Epithelial cell of esophagus (primary cell): ENCODE measurements around the gene RPS6KA2.

Experiments
- DNase-seq: peaks from one replicate; pipeline ENCODE4 v3.0.0; 2010; ENCODE audit warnings: low read depth
- H3K4me3 ChIP-seq: 2 replicates; pipeline ENCODE4 v1.5.1; 2011; ENCODE audit warnings: mild to moderate bottlenecking, low read length, control low read depth
- TF ChIP-seq, protein P1 (sequence below): IDR thresholded peaks from 2 replicates; pipeline ENCODE4 v1.5.1; 2011; ENCODE audit warnings: low read depth, mild to moderate bottlenecking, low read length, control low read depth, inconsistent platforms; ENCODE audit not compliant: insufficient read depth; ENCODE audit errors: missing control alignments

The RPS6KA2 gene

GRCh38 chr6:166417285-166417691, 209.8 kb downstream of the RPS6KA2 start:
- DNase-seq, result no peak
- TF ChIP-seq, protein P1, sequence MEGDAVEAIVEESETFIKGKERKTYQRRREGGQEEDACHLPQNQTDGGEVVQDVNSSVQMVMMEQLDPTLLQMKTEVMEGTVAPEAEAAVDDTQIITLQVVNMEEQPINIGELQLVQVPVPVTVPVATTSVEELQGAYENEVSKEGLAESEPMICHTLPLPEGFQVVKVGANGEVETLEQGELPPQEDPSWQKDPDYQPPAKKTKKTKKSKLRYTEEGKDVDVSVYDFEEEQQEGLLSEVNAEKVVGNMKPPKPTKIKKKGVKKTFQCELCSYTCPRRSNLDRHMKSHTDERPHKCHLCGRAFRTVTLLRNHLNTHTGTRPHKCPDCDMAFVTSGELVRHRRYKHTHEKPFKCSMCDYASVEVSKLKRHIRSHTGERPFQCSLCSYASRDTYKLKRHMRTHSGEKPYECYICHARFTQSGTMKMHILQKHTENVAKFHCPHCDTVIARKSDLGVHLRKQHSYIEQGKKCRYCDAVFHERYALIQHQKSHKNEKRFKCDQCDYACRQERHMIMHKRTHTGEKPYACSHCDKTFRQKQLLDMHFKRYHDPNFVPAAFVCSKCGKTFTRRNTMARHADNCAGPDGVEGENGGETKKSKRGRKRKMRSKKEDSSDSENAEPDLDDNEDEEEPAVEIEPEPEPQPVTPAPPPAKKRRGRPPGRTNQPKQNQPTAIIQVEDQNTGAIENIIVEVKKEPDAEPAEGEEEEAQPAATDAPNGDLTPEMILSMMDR, result no peak

DNA sequence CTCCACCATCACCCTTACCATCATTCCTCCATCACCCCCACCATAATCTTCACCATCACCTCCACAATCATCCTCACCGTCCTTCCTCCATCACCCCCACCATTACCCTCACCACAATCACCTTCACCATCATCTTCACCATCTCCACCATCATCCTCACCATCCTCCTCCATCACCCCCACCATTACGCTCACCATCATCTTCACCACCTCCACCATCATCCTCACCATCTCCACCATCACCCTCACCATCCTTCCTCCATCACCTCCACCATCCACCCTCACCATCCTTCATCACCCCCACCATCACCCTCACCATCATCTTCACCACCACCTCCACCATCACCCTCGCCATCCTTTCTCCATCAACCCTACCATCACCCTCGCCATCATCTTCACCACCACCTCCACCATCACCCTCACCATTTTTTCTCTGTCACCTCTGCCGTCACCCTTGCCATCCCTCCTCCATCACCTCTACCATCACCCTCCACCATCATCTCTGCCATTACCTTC, 211.2 kb downstream of the RPS6KA2 start:
- TF ChIP-seq, protein P1, result no peak
- H3K4me3 ChIP-seq, result no peak overlapping the region
- DNase-seq, result no peak

More at GRCh38 chr6:166417285-166417691, 209.8 kb downstream of the RPS6KA2 start:
- H3K4me3 ChIP-seq, result no peak overlapping the region

DNA sequence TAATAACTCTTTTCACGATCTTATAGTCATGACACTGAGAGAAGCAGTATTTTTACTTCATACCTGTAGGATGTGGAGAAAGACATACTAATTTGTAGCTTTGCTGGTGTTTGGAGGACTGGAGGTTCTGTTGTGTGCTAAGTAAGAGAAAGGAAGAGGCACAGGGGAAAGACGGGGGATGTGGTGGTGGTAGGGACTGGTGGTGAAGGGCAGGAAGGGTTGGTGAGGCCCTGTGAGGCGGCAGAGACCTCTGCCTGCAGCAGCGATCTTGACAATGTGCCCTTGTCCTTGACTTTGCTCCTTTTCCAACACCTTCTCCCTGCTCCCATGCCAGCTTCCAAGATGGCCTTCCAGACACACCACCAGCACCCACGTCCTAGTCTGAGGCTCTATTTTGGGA, 211.7 kb downstream of the RPS6KA2 start:
- TF ChIP-seq, protein P1, result no peak
- no peak overlapping the region for H3K4me3 ChIP-seq
- DNase-seq, result no peak

GRCh38 chr6:166413491-166413951, 213.5 kb downstream of the RPS6KA2 start:
- no peak overlapping the region for H3K4me3 ChIP-seq
- DNase-seq, result no peak
- TF ChIP-seq, protein P1, result no peak

DNA sequence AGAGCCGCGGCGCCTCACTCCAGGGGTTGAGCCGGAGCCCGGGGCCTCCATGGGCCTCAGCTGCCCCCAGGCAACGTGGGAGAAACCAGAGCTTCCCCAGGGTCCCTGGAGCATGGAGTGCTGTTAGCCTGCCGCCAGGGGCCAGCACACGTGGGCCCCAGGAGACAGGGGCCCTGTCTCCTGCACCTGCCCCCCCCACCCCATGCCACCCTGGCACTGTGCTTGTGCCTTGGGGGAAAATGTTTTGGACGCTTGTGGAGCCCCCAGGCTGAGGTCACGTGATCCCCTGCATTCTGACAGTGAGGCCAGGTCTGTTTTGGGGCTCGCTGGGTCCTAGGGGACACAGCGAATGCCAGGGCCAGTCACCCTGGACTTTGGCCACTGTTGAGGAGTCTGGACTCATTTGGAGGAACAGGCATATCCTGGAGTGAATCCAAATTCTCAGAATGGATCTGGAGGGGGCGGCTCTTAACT, 214.1 kb downstream of the RPS6KA2 start:
- TF ChIP-seq, protein P1, result no peak
- DNase-seq, result no peak
- H3K4me3 ChIP-seq, result no peak overlapping the region

- DNase-seq, result no peak
- no peak overlapping the region for H3K4me3 ChIP-seq
- TF ChIP-seq, protein P1, result no peak
Observed at GRCh38 chr6:166412156-166412910, 214.7 kb downstream of the RPS6KA2 start.
